OCI-LY1 (cell line): ENCODE data around the gene TUBB3.

ENCODE experiments used
- H2AFZ ChIP-seq: fragments of 200-600 bp; sonication (generic), shearing (Covaris generic); 2 replicates; pipeline ENCODE4 v1.6.0; 2014; ENCODE audit warnings: antibody characterized with exemption, mild to moderate bottlenecking, low read length
- H3F3A ChIP-seq: fragments of 200-600 bp; sonication (generic), shearing (Covaris generic); 2 replicates; pipeline ENCODE4 v1.6.0; 2014; ENCODE audit warnings: mild to moderate bottlenecking, antibody characterized with exemption, low read length, moderate library complexity; ENCODE audit not compliant: insufficient read depth
- H3K27ac ChIP-seq: fragments of 200-600 bp; sonication (generic); 2 replicates; pipeline ENCODE4 v1.5.1; 2014; ENCODE audit warnings: low read length, mixed run types, mild to moderate bottlenecking, low read depth; ENCODE audit not compliant: poor library complexity, severe bottlenecking
- H3K27me3 ChIP-seq: fragments of 200-600 bp; sonication (generic); 2 replicates; pipeline ENCODE4 v1.6.0; 2014; ENCODE audit warnings: antibody characterized with exemption, mild to moderate bottlenecking, low read length, moderate library complexity; ENCODE audit not compliant: insufficient read depth
- H3K36me3 ChIP-seq: fragments of 200-600 bp; sonication (generic); 2 replicates; pipeline ENCODE4 v1.6.1; 2014; ENCODE audit warnings: mild to moderate bottlenecking, antibody characterized with exemption, low read length, moderate library complexity, mixed read lengths; ENCODE audit not compliant: insufficient read depth
- H3K4me1 ChIP-seq: fragments of 200-600 bp; sonication (generic); 2 replicates; pipeline ENCODE4 v1.5.1; 2014; ENCODE audit warnings: mild to moderate bottlenecking, low read length, moderate library complexity; ENCODE audit not compliant: insufficient read depth, severe bottlenecking
- H3K4me2 ChIP-seq: fragments of 200-600 bp; sonication (generic), shearing (Covaris generic); 2 replicates; pipeline ENCODE4 v1.6.1; 2014; ENCODE audit warnings: low read length
- H3K4me3 ChIP-seq: fragments of 200-600 bp; sonication (generic); 2 replicates; pipeline ENCODE4 v1.5.1; 2014; ENCODE audit warnings: low read length, low read depth, mild to moderate bottlenecking, mixed read lengths; ENCODE audit not compliant: poor library complexity, severe bottlenecking
- H3K79me2 ChIP-seq: fragments of 200-600 bp; shearing (Covaris generic); 2 replicates; pipeline ENCODE4 v1.6.1; 2016; ENCODE audit warnings: mixed run types, low read length, mixed read lengths; ENCODE audit not compliant: insufficient read depth
- H3K9ac ChIP-seq: fragments of 200-600 bp; sonication (generic), shearing (Covaris generic); 2 replicates; pipeline ENCODE4 v1.6.1; 2014; ENCODE audit warnings: mild to moderate bottlenecking, low read length, mixed read lengths
- H3K9me2 ChIP-seq: fragments of 200-600 bp; sonication (generic), shearing (Covaris generic); 2 replicates; pipeline ENCODE4 v1.6.1; 2014; ENCODE audit warnings: low read depth, mild to moderate bottlenecking, low read length, mixed read lengths
- H3K9me3 ChIP-seq: fragments of 200-600 bp; shearing (Covaris generic); 2 replicates; pipeline ENCODE4 v1.6.1; 2014; ENCODE audit warnings: low read length, mixed read lengths
- H4K20me1 ChIP-seq: fragments of 200-600 bp; sonication (generic), shearing (Covaris generic); 2 replicates; pipeline ENCODE4 v1.6.0; 2016; ENCODE audit warnings: mild to moderate bottlenecking, low read length; ENCODE audit not compliant: insufficient read depth
- EZH2 ChIP-seq: fragments of 200-600 bp; sonication (generic), shearing (Covaris generic); IDR thresholded peaks from 2 replicates; pipeline ENCODE4 v1.8.0; 2017; ENCODE audit warnings: borderline replicate concordance, mixed run types, mild to moderate bottlenecking, antibody characterized with exemption, low read length, moderate library complexity, mixed read lengths
- TF ChIP-seq, protein P1 (sequence below): fragments of 200-600 bp; sonication (generic), shearing (Covaris generic); IDR thresholded peaks from 2 replicates; pipeline ENCODE4 v1.5.1; 2017; ENCODE audit warnings: mild to moderate bottlenecking, antibody characterized with exemption, low read length, moderate library complexity, mixed read lengths

Gene TUBB3

GRCh38 chr16:89946515-89946914, 23.4 kb downstream of the TUBB3 start:
- H2AFZ ChIP-seq: no peak overlapping the region
- TF ChIP-seq, protein P1, sequence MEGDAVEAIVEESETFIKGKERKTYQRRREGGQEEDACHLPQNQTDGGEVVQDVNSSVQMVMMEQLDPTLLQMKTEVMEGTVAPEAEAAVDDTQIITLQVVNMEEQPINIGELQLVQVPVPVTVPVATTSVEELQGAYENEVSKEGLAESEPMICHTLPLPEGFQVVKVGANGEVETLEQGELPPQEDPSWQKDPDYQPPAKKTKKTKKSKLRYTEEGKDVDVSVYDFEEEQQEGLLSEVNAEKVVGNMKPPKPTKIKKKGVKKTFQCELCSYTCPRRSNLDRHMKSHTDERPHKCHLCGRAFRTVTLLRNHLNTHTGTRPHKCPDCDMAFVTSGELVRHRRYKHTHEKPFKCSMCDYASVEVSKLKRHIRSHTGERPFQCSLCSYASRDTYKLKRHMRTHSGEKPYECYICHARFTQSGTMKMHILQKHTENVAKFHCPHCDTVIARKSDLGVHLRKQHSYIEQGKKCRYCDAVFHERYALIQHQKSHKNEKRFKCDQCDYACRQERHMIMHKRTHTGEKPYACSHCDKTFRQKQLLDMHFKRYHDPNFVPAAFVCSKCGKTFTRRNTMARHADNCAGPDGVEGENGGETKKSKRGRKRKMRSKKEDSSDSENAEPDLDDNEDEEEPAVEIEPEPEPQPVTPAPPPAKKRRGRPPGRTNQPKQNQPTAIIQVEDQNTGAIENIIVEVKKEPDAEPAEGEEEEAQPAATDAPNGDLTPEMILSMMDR: no peak
- no peak for TF ChIP-seq EZH2
- H3K9me2 ChIP-seq: no peaks in the 10 kb centered on the region
- H3K9ac ChIP-seq: no peak overlapping the region
- H3K9me3 ChIP-seq: no peaks in the 10 kb centered on the region
- no peaks in the 10 kb centered on the region for H4K20me1 ChIP-seq
- H3K36me3 ChIP-seq: peaks cover 7% of the 10 kb centered on the region
- H3K4me2 ChIP-seq: no peak overlapping the region
- no peak overlapping the region for H3K4me3 ChIP-seq
- no peaks in the 10 kb centered on the region for H3K27me3 ChIP-seq
- H3F3A ChIP-seq: no peaks in the 10 kb centered on the region
- no peak overlapping the region for H3K27ac ChIP-seq
- peaks cover 24% of the 10 kb centered on the region for H3K4me1 ChIP-seq
- H3K79me2 ChIP-seq: no peaks in the 10 kb centered on the region

GRCh38 chr16:89949121-89949742, 26.1 kb downstream of the TUBB3 start:
- Histone ChIP-seq H3K9me3 (no peaks in the 10 kb centered on the region), H3K4me2 (peak overlapping the region; percentile 83), H3F3A (no peaks in the 10 kb centered on the region), H4K20me1 (no peaks in the 10 kb centered on the region), H3K4me1 (peaks cover 48% of the 10 kb centered on the region), H3K4me3 (peak overlapping the region; percentile 82), H2AFZ (no peak overlapping the region), H3K27ac (peak overlapping the region; percentile 65), H3K79me2 (no peaks in the 10 kb centered on the region), H3K27me3 (no peaks in the 10 kb centered on the region), H3K36me3 (peaks cover 17% of the 10 kb centered on the region), H3K9me2 (no peaks in the 10 kb centered on the region), H3K9ac (peak overlapping the region; percentile 83)
- TF ChIP-seq, protein P1: no peak
- no peak for TF ChIP-seq EZH2

- peak overlapping the region; percentile 65 for H3K27ac ChIP-seq
- no peaks in the 10 kb centered on the region for H4K20me1 ChIP-seq
- H3K4me2 ChIP-seq: peak overlapping the region; percentile 83
- peak overlapping the region; percentile 82 for H3K4me3 ChIP-seq
- H3K79me2 ChIP-seq: no peaks in the 10 kb centered on the region
- no peaks in the 10 kb centered on the region for H3K27me3 ChIP-seq
- peak overlapping the region; percentile 83 for H3K9ac ChIP-seq
- no peaks in the 10 kb centered on the region for H3F3A ChIP-seq
- no peaks in the 10 kb centered on the region for H3K9me2 ChIP-seq
- H3K9me3 ChIP-seq: no peaks in the 10 kb centered on the region
- H2AFZ ChIP-seq: no peak overlapping the region
- peaks cover 54% of the 10 kb centered on the region for H3K4me1 ChIP-seq
- no peak for TF ChIP-seq EZH2
- TF ChIP-seq, protein P1: no peak
- H3K36me3 ChIP-seq: peaks cover 22% of the 10 kb centered on the region
Measured at GRCh38 chr16:89949756-89950155, 26.6 kb downstream of the TUBB3 start.
